ENCODE data around the gene INPP5B. TPM values are rescaled to one million over a fixed set of nuclear protein-coding genes. Genes with fewer than 3 reads are reported as not detected.

INPP5B gene
- total and polyA plus RNA-seq, 7 donors = 5.1 to 34.1 (median 29.0) TPM

DNA sequence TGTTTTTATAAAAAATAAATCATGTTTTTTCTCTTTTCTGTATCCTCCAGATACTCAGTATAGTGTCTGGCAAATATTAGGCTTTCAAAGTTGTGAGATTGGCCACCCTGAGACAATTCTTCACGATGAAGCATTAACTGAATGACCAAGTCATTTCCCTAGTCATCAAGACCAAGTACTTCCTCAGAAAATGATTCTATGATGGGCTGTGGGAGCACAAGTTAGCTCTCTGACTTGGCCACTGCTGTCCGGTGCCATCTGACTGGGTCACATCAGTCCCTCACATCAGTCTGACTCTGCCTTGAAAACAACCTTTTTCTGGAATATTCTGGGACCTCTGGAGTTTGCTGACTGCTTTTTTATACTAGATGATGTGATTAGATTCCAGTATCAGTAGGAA, 125.4 kb downstream of the INPP5B start:
- Histone ChIP-seq H3K27ac (no peak overlapping the region), H3K36me3 (peaks cover 16 to 78% (median 24%) of the 10 kb centered on the region in 4 donors), H3K4me1 (no peaks in the 10 kb centered on the region), H3K4me3 (no peak overlapping the region), H3K9me3 (no peaks in the 10 kb centered on the region), H3K27me3 (no peaks in the 10 kb centered on the region)
- 90 to 92% methylated on average over 2 of the region's 2 CpGs for WGBS, 2 donors
- no peak for DNase-seq
- TF ChIP-seq EP300 (IDR thresholded peaks at IDR 0.05) = no peak
- TF ChIP-seq POLR2A (IDR thresholded peaks at IDR 0.05) = no peak
- TF ChIP-seq, protein P1, sequence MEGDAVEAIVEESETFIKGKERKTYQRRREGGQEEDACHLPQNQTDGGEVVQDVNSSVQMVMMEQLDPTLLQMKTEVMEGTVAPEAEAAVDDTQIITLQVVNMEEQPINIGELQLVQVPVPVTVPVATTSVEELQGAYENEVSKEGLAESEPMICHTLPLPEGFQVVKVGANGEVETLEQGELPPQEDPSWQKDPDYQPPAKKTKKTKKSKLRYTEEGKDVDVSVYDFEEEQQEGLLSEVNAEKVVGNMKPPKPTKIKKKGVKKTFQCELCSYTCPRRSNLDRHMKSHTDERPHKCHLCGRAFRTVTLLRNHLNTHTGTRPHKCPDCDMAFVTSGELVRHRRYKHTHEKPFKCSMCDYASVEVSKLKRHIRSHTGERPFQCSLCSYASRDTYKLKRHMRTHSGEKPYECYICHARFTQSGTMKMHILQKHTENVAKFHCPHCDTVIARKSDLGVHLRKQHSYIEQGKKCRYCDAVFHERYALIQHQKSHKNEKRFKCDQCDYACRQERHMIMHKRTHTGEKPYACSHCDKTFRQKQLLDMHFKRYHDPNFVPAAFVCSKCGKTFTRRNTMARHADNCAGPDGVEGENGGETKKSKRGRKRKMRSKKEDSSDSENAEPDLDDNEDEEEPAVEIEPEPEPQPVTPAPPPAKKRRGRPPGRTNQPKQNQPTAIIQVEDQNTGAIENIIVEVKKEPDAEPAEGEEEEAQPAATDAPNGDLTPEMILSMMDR (IDR thresholded peaks at IDR 0.05) = no peak
- no peak for TF ChIP-seq POLR2AphosphoS5 (IDR thresholded peaks at IDR 0.05)
- intact Hi-C loops (cut with DNase I) = no loop called here

DNA sequence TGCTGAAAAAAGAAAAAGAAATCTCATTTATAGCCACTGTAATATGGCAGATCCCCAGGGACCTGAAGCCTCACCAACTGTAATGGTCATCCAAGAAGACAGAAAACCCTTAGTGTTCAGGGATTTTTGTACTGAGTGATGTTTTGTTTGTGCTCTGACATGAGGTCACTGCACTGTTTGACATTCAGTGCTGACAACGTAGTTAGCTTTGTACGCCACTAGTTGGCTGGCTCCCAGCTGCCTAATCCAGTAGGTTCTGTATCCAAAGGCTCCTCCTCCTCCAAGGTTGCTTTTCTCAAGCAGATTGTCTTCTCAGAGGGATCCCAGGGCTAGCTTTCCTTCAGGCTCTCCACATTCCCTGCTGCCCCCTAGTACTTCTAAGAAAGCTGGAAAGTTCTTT, 129.4 kb downstream of the INPP5B start:
- Histone ChIP-seq H3K36me3 (peaks cover 15 to 76% (median 26%) of the 10 kb centered on the region in 4 donors), H3K27me3 (no peaks in the 10 kb centered on the region), H3K4me1 (no peaks in the 10 kb centered on the region), H3K9me3 (no peaks in the 10 kb centered on the region), H3K27ac (peak overlapping the region in 1 of 4 donors; percentile 72), H3K4me3 (no peak overlapping the region)
- intact Hi-C loops (cut with DNase I) = no loop called here
- TF ChIP-seq POLR2A (IDR thresholded peaks at IDR 0.05) = no peak
- TF ChIP-seq, protein P1 (IDR thresholded peaks at IDR 0.05) = no peak
- no peak for DNase-seq
- 15 to 59% methylated on average over 2 of the region's 2 CpGs for WGBS, 2 donors

GRCh38 chr1:37814252-37814651, 132.6 kb downstream of the INPP5B start:
- Histone ChIP-seq H3K27me3 (no peaks in the 10 kb centered on the region), H3K27ac (no peak overlapping the region), H3K4me3 (no peak overlapping the region), H3K4me1 (peaks cover 0 to 13% (median 7%) of the 10 kb centered on the region in 4 donors), H3K36me3 (peaks cover 4 to 47% (median 15%) of the 10 kb centered on the region in 4 donors), H3K9me3 (no peaks in the 10 kb centered on the region)
- 94 to 95% methylated on average over 7 of the region's 7 CpGs for WGBS, 2 donors
- no peak for TF ChIP-seq POLR2AphosphoS5 (IDR thresholded peaks at IDR 0.05)
- no peak for TF ChIP-seq POLR2A (IDR thresholded peaks at IDR 0.05)
- TF ChIP-seq, protein P1 (IDR thresholded peaks at IDR 0.05) = no peak
- TF ChIP-seq EP300 (IDR thresholded peaks at IDR 0.05) = no peak
- intact Hi-C loops (cut with DNase I) = no loop called here
- DNase-seq = no peak

DNA sequence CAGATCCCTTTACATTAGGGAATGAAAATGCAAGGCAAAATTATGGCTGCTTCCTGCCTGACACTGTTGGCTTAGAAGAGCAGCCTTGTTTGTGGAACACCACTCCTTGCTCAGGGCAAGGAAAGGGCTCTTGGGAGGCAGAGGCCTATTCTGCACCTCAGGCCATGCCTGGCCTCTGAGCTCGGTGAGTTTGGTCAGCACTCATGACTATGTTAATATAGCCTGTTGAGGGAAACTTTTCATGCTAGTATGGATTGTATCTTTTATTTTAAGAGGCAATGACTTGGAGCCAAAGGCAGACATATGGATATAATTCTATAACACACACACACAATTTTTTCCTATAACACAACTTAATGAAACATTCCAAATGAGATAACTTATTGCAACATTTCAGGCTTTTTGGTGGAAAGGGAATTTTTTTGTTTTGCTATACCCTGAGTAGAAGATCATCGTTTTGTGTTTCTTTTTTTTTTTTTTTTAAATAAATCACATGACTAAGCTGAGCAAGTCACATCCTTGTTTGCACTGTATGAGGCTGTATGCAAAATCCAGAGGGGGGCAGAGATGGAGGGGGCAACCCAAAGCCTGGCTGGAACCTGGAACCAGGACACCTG, 133.2 kb downstream of the INPP5B start:
- WGBS, 2 donors = 83 to 84% methylated on average over 2 of the region's 2 CpGs
- no peak for DNase-seq
- Histone ChIP-seq H3K27ac (no peak overlapping the region), H3K4me3 (no peak overlapping the region), H3K36me3 (peaks cover 4 to 41% (median 13%) of the 10 kb centered on the region in 4 donors), H3K27me3 (no peaks in the 10 kb centered on the region), H3K9me3 (no peaks in the 10 kb centered on the region), H3K4me1 (peaks cover 0 to 19% (median 13%) of the 10 kb centered on the region in 4 donors)
- TF ChIP-seq EP300 (IDR thresholded peaks at IDR 0.05) (no peak), POLR2AphosphoS5 (IDR thresholded peaks at IDR 0.05) (no peak), POLR2A (IDR thresholded peaks at IDR 0.05) (no peak)
- TF ChIP-seq, protein P1 (IDR thresholded peaks at IDR 0.05) = no peak
- intact Hi-C loops (cut with DNase I) = no loop called here
